Hepatocyte (in vitro differentiated cells): ENCODE data around the gene LIN7B. TPM values are rescaled to one million over a fixed set of nuclear protein-coding genes. Genes with fewer than 3 reads are reported as not detected.

Experiments used
- DNase-seq: peaks from one replicate; pipeline ENCODE4 v3.0.0-alpha.2; 2016; ENCODE audit warnings: low spot score
- H2AFZ ChIP-seq: fragments of 200-600 bp; sonication (generic); 2 replicates; pipeline ENCODE4 v1.6.0; 2016; ENCODE audit warnings: antibody characterized with exemption, mild to moderate bottlenecking
- H3K27ac ChIP-seq: fragments of 200-600 bp; sonication (generic); 2 replicates; pipeline ENCODE4 v1.5.1; 2016; ENCODE audit warnings: mild to moderate bottlenecking
- H3K27me3 ChIP-seq: fragments of 200-600 bp; sonication (generic); 2 replicates; pipeline ENCODE4 v1.6.1; 2016
- H3K36me3 ChIP-seq: fragments of 200-600 bp; sonication (generic); replicated peaks from 2 replicates; pipeline ENCODE4 v1.5.1; 2016; ENCODE audit warnings: low read depth; ENCODE audit not compliant: insufficient read depth
- H3K4me1 ChIP-seq: fragments of 200-600 bp; sonication (generic); 2 replicates; pipeline ENCODE4 v1.5.1; 2016; ENCODE audit warnings: mild to moderate bottlenecking, moderate library complexity; ENCODE audit not compliant: insufficient read depth
- H3K4me2 ChIP-seq: fragments of 200-600 bp; sonication (generic); 2 replicates; pipeline ENCODE4 v1.6.0; 2016
- H3K4me3 ChIP-seq: fragments of 200-600 bp; sonication (generic); 2 replicates; pipeline ENCODE4 v1.5.1; 2016; ENCODE audit warnings: mild to moderate bottlenecking
- H3K79me2 ChIP-seq: fragments of 200-600 bp; sonication (generic); 2 replicates; pipeline ENCODE4 v1.6.0; 2017; ENCODE audit warnings: mild to moderate bottlenecking
- H3K9me2 ChIP-seq: fragments of 200-600 bp; sonication (generic); replicated peaks from 2 replicates; pipeline ENCODE4 v1.6.0; 2017; ENCODE audit warnings: mild to moderate bottlenecking; ENCODE audit not compliant: insufficient read depth
- H3K9me3 ChIP-seq: fragments of 200-600 bp; sonication (generic); 2 replicates; pipeline ENCODE4 v1.5.1; 2016; ENCODE audit warnings: low read depth, mild to moderate bottlenecking
- H4K20me1 ChIP-seq: fragments of 200-600 bp; sonication (generic); 2 replicates; pipeline ENCODE4 v1.6.0; 2016; ENCODE audit warnings: mild to moderate bottlenecking; ENCODE audit not compliant: insufficient read depth, poor library complexity, severe bottlenecking
- EZH2 ChIP-seq: fragments of 200-600 bp; sonication (generic); IDR thresholded peaks from 2 replicates; pipeline ENCODE4 v1.6.1; 2016; ENCODE audit warnings: antibody characterized with exemption, mild to moderate bottlenecking, borderline replicate concordance
- EZH2phosphoT487 ChIP-seq: fragments of 200-600 bp; sonication (generic); IDR thresholded peaks from one replicate; pipeline ENCODE4 v1.6.1; 2018; ENCODE audit warnings: antibody characterized with exemption, mild to moderate bottlenecking, low read depth, moderate library complexity; ENCODE audit not compliant: unreplicated experiment, severe bottlenecking
- WGBS: methylation state at CpG from one replicate; pipeline ENCODE4 v1.1.6; 2016; ENCODE audit warnings: low lambda C conversion rate; ENCODE audit errors: missing lambda C conversion rate; 5-methylcytosine and 5-hydroxymethylcytosine counted together
- polyA plus RNA-seq: library from polyadenylated mRNA; unstranded; fragments of >200 nt; fragmentation: Nextera tagmentation; extraction: Ambion mirVana; gene quantifications from 2 replicates; pipeline ENCODE4 v1.2.1, GENCODE V29; 2016
- total RNA-seq: library from RNA; depleted of rRNA; stranded (reverse); fragments of >200 nt; gene quantifications from 2 replicates; pipeline ENCODE4 v1.2.3, GENCODE V29; 2014
- TF ChIP-seq, protein P1 (sequence below): fragments of 200-600 bp; sonication (generic); IDR thresholded peaks from 2 replicates; pipeline ENCODE4 v1.5.1; 2016; ENCODE audit warnings: antibody characterized with exemption, mild to moderate bottlenecking; ENCODE audit not compliant: poor library complexity

LIN7B gene
- total and polyA plus RNA-seq, 2 experiments from 2014 or later: 8.7 to 18.0 TPM

DNA sequence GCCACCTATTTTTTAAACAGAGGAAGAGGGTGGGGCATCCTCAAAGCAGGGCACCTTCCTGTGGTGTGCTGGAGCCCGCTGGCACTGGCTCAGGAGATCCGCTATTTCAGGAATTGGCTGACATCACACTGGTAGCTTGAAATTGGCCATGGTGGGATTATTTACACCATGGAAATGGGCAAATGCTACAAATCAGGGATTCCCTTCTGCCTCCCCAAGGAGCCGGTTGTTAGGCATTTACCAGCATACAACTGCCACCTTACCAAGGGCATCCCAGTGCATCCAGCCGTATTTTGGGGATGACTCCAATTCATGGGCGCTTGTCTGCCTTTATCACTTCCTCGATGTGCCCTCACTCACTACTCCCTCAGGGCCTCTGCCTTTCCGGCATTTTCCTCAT, 26.8 kb downstream of the LIN7B start:
- TF ChIP-seq, protein P1, sequence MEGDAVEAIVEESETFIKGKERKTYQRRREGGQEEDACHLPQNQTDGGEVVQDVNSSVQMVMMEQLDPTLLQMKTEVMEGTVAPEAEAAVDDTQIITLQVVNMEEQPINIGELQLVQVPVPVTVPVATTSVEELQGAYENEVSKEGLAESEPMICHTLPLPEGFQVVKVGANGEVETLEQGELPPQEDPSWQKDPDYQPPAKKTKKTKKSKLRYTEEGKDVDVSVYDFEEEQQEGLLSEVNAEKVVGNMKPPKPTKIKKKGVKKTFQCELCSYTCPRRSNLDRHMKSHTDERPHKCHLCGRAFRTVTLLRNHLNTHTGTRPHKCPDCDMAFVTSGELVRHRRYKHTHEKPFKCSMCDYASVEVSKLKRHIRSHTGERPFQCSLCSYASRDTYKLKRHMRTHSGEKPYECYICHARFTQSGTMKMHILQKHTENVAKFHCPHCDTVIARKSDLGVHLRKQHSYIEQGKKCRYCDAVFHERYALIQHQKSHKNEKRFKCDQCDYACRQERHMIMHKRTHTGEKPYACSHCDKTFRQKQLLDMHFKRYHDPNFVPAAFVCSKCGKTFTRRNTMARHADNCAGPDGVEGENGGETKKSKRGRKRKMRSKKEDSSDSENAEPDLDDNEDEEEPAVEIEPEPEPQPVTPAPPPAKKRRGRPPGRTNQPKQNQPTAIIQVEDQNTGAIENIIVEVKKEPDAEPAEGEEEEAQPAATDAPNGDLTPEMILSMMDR: no peak
- TF ChIP-seq EZH2 (no peak), EZH2phosphoT487 (no peak)
- H3K9me3 ChIP-seq: no peaks in the 10 kb centered on the region
- 89% methylated on average over 7 of the region's 7 CpGs for WGBS
- H3K27ac ChIP-seq: no peak overlapping the region
- no peak overlapping the region for H3K4me3 ChIP-seq
- H4K20me1 ChIP-seq: no peaks in the 10 kb centered on the region
- H2AFZ ChIP-seq: no peak overlapping the region
- H3K79me2 ChIP-seq: no peaks in the 10 kb centered on the region
- no peak for DNase-seq
- no peaks in the 10 kb centered on the region for H3K36me3 ChIP-seq
- no peaks in the 10 kb centered on the region for H3K9me2 ChIP-seq
- H3K27me3 ChIP-seq: no peaks in the 10 kb centered on the region
- H3K4me2 ChIP-seq: no peak overlapping the region
- no peaks in the 10 kb centered on the region for H3K4me1 ChIP-seq

DNA sequence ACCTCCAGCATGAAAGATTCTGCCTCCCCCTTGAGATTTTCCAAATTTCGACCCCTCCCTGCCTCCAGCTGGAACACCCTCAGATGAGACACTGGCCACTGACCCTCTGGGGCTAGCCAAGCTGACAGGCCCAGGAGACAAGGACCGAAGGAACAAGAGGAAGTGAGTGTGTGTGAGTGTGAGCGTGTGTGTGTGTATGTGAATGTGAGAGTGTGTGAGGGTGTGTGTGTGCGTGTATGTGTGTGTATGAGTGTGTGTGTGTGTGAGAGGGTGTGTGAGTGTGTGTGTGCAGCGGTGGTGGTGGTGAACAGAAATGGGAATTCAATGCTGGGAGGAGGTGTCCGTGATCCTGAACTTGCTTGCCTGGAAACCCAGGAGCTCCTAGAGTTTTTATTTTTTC, 27.2 kb downstream of the LIN7B start:
- WGBS: 87% methylated on average over 6 of the region's 6 CpGs
- Histone ChIP-seq H3K4me3 (no peak overlapping the region), H3K9me2 (no peaks in the 10 kb centered on the region), H3K27ac (no peak overlapping the region), H3K9me3 (no peaks in the 10 kb centered on the region), H3K79me2 (no peaks in the 10 kb centered on the region), H2AFZ (no peak overlapping the region), H3K4me1 (no peaks in the 10 kb centered on the region), H3K4me2 (no peak overlapping the region), H4K20me1 (no peaks in the 10 kb centered on the region), H3K36me3 (no peaks in the 10 kb centered on the region), H3K27me3 (no peaks in the 10 kb centered on the region)
- TF ChIP-seq, protein P1: no peak
- TF ChIP-seq EZH2phosphoT487 (no peak), EZH2 (no peak)
- DNase-seq: no peak

DNA sequence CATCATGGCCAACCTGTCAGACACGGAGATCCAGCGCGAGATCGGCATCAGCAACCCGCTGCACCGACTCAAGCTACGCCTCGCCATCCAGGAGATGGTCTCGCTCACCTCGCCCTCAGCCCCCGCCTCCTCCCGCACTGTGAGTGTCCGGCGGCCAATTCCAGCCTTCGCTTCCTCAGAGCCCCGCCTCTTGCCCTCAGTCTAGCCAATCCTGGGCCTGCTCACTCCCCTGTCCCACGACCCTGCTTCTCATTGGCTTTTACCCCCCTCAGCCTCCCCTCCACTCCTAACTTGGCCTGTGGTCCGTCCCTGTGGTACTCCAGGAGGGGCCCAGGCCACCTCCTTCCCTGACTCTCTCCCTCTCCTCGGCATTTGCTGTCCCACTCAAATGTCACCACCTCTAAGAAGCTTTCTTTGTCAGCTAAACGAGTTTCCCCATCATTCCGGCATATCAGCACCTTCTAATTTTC, 28.7 kb downstream of the LIN7B start:
- Histone ChIP-seq H3K27ac (no peak overlapping the region), H3K27me3 (no peaks in the 10 kb centered on the region), H3K9me2 (no peaks in the 10 kb centered on the region), H3K9me3 (no peaks in the 10 kb centered on the region), H3K4me2 (peak overlapping the region; percentile 84), H2AFZ (peak overlapping the region; percentile 61), H3K4me3 (no peak overlapping the region), H3K79me2 (no peaks in the 10 kb centered on the region), H3K4me1 (no peaks in the 10 kb centered on the region), H3K36me3 (no peaks in the 10 kb centered on the region), H4K20me1 (no peaks in the 10 kb centered on the region)
- WGBS: 6% methylated on average over 20 of the region's 21 CpGs
- TF ChIP-seq EZH2phosphoT487: no peak
- TF ChIP-seq, protein P1: no peak
- TF ChIP-seq EZH2: no peak
- peak; percentile 93 for DNase-seq
